ENCODE data around the gene TFDP1.

Gene TFDP1

DNA sequence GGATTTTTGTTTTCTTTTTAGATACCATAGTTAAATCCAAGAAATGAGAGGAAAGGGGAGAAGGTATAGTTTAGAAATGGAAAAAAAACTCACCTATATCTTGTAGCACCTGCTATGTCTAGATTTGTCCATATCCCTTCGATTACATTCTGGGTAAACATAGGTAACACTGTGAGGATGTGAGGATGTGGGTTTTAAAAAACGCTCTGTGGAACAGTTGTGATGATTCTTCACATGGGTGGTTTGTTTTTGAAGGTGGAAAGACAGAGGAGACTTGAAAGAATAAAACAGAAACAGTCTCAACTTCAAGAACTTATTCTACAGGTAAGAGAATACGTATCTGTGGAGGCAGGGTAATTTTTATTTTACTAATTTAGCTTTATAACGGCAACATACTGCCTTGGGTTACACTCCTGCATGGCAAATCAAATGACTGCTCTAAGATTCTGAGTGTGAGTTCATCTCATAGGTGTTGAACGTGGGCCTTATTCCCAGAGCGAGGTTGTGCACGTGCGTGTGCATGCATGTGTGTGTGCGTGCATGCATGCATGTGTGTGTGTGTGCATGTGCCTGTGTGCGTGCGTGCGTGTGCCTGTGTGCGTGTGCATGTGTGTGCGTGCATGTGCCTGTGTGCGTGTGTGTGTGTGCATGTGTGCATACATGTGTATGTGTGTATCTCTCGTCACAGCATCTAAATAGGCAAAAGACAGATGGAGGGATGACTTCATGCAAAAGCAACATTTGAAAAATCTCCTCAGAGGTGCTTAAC, 49.9 kb downstream of the TFDP1 start:
- no peak for DNase-seq (ENCODE audit: low read depth)

DNA sequence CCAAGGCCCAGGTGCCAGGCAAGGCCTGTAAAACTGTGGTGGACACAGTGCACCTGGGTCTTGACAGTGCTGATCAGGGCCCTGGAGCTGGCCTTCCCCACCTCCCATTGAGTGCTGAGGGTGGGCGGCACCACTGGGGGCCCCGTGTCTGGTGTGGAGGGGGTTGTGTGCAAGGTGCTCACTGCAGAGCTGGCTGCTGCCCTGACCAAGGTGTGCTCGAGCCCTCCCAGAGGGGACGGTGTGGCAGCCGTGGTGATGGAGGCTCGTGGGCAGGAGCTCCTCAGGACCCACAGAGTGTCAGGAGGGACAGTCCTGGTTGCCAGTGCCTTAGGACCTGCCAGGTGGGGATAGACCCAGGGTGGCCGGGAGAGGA, 50.5 kb downstream of the TFDP1 start:
- DNase-seq (ENCODE audit: low read depth) = no peak

DNA sequence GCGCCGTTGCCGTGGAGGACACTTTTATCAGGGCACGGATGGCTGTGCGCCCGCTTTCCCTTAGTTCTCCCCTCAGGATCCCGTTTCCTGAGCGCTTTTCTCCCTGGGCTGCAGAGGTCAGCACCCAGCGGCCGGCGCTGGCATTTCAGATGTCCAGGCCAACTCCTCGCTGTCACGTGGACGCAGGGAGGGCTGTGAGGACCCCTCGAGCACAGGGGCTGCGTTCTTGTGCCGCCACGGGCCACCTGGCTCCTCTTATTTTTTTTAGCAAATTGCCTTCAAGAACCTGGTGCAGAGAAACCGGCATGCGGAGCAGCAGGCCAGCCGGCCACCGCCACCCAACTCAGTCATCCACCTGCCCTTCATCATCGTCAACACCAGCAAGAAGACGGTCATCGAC, 51.2 kb downstream of the TFDP1 start:
- DNase-seq (ENCODE audit: low read depth) = no peak

DNA sequence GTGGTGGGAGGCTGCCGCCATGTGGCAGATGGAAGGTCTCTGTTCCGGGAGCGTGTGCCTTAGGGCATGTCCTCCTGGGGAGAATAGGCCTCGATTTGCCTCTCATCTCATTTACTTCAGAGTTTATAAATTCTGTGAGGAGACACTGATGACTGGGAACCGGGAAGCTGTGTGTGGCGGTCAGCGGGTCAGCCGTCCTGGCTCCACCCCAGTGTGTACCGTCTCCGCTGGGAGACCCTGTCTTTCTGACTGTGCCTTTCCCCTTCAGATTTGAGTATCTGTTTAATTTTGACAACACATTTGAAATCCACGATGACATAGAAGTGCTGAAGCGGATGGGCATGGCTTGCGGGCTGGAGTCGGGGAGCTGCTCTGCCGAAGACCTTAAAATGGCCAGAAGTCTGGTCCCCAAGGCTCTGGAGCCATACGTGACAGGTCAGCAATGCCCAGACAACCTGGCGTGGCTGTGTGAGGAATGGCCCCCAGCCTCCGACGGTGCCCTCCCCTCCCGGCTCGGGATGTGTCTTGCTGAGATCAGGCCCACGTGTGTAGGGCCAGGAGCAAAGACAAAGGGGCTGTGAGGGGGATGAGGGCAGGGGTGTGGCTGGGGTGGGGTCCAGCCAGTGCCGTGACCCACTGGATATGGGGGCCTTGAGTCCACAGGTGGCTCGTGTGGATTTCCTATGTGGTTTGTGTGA, 51.9 kb downstream of the TFDP1 start:
- no peak for DNase-seq (ENCODE audit: low read depth)

DNA sequence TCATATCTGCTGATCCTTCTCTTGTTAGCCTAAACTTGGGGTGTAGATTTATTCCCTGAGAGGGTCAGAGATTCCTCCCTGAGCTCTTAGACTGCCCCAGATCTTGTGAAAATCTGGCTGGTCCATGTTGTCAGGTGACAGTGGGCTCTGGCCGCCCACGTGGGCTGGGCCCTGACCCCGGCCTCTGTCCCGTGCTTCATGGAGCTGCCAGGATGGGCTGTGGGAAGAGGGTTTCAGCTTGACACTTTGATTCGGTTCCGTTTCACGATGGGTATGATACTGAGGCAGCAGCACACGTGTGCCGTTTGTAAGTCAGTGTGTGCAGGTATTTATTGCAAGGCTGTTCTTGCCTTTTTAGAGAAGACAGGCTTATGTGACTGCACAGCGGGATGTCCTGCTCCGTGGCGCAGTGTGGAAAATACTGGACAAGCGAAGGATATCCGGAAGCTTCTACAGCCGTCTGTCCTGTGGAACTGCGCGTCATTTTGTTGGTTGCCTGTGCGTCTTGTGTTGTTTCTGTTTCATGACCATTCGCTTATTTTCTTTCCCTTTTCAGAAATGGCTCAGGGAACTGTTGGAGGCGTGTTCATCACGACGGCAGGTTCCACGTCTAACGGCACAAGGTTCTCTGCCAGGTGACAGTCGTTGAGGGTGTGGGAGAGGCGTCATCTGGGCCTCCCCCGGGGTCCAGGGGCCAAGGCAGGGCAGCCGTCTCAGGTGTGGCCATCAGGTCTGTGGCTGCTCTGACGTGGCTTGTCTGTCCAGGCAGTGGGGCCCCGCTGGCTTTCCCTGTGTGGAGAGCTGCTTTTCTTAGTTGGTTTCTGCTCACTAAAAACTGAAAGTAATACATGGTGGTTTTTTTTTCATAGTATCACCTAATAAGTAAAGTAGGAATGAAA, 53.0 kb downstream of the TFDP1 start:
- DNase-seq (ENCODE audit: low read depth) = no peak

DNA sequence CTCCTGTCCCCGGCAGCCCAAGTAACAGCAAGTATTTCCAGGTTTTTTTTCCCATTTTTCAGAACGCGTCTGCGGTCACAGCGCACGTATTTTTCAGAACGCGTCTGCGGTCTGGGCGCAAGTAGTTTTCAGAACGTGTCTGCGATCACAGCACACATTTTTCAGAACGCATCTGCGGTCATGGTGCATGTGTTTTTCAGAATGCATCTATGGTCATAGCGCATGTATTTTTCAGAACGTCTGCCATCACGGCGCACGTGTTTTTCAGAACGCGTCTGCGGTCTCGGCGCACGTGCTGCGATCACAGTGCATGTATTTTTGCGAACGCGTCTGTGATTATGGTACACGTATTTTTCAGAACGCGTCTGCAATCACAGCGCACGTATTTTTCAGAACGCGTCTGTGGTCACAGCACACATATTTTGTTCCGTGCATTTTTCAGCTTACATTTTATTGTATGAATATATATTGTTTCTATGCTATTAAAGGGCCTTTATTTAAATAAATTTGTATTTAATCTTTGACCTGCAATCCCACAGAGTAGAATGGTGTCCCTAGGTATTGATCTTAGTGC, 53.7 kb downstream of the TFDP1 start:
- no peak for DNase-seq (ENCODE audit: low read depth)

DNA sequence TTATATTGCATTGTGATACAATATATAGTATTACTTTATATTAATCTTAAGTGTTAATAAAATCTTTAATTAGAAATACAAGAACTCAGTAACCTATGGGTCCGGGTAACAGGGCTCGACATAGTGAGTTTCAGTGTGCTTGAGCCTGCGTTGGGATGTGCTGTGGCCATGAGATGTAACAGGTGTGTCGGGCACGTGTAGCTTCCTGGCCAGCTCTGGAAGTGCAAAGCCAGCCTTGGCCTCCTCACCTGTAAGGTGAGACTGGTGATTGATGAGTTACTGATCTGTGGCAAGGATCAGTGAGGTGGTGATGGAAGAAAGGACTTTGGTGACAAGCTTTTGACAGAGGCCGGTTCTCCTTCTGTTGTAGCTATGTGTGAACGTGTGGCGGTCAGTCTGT, 54.3 kb downstream of the TFDP1 start:
- no peak for DNase-seq (ENCODE audit: low read depth)

DNA sequence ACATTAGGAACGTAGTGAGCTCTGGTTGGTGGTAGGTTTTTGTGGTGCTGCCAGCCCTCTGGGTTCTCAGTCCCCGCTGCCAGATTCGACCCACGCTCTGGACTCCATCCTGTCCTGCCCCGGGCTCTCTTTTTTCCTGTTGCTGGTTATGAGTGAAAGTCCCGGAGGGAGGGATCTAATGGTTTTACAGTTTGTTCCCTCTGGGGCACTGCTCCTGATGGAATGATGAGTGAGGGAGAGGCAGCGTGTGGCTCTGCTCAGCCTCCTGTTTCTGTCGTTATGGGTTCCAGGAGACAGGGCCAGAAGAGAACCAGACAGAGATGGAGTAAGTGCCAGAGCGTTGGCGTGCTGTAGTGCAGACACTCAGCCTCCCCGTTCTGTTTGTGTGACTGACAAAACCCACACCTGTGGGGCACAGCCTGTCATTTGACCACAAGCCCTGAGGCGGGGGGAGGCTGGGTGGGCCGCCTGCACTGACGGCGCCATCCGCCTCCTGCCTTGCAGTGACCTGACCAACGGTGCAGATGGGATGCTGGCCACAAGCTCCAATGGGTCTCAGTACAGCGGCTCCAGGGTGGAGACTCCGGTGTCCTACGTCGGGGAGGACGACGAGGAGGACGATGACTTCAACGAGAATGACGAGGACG, 55.2 kb downstream of the TFDP1 start:
- no peak for DNase-seq (ENCODE audit: low read depth)

DNA sequence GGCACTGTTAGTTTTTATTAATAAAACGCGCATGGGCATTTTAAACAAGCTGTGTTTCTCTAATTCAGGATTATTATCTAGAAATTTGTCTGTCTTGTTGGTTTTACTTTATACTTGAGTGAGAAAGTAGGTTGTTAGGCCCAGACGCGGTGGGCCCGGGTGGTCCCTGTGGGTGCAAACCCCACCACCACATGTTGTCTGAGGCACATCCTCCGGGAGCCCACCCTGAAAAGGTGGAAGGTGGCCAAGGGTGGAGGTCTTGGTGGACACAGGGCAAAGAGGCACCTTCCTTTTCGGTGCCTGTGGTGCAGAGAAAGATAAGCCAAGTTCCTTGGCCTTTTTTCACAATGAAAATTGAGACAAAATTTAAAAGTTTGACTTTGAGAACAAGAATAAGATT, 56.9 kb downstream of the TFDP1 start:
- DNase-seq (ENCODE audit: low read depth) = no peak

DNA sequence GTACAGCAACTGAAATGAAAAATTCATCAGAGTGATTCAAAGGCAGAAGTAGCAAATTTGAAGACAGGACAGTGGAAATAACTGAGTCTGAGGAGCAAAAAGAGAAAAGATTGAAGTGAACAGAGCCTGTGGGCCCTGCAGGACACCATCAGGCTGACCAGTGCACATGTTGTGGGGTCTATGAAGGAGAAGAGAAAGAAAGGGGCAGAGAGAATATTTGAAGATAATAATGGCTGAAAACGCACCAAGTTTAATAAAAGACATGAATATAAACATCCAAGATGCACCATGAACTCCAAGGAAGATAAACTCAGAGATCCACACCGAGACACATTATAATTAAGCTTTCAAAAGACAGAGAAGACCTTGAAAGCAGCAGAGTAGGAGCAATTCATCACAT, 58.0 kb downstream of the TFDP1 start:
- DNase-seq (ENCODE audit: low read depth) = no peak

DNA sequence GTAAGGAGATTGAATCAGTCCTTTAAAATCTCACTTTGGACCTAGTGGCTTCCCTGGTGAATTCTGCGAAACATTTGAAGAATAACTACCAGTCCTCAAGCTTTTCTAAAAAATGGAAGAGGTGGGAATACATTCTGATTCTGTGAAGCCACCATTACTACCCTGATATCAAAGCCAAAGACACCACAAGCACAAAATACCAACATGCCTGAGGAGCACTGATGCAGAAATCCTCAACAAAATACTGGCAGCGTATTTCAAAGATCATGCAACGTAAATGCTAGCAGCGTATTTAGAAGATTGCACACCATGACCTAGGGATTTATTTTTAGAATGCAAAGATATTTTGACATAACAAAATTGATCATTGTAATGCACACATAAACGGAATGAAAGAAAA, 59.0 kb downstream of the TFDP1 start:
- DNase-seq (ENCODE audit: low read depth) = peak; percentile 39

DNA sequence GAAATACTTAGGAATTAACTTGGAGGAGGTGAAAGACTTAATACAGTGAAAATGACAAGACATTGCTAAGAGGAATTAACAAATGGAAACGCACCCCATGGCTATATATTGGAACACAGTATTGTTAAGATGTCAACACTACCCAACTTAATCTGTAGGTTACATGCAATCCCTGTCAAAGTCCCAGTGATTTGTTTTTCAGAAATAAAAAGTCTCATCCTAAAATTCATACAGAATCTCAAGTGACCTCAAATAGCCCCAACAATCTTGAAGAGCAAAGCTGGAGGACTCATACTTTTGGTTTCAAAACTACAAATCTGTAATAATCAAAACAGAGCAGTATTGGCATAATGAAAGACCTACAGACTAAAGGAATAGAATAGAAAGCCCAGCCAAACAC, 60.2 kb downstream of the TFDP1 start:
- no peak for DNase-seq (ENCODE audit: low read depth)

DNA sequence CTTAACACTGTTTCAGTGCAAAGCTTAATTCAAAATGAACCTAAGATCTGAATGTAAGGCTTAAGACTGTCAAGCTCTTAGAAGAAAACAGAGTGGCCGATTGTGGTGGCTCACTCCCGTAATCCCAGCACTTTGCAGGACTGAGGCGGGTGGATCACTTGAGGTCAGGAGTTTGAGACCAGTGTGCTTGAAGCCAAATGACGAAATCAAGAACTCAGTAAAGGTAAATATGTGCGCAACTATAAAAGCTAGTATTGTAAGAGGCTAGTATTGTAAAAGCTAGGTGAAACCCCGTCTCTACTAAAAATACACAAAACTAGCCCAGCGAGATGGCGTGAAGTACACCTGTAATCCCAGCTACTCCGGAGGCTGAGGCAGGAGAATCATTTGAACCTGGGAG, 60.8 kb downstream of the TFDP1 start:
- DNase-seq (ENCODE audit: low read depth) = no peak

DNA sequence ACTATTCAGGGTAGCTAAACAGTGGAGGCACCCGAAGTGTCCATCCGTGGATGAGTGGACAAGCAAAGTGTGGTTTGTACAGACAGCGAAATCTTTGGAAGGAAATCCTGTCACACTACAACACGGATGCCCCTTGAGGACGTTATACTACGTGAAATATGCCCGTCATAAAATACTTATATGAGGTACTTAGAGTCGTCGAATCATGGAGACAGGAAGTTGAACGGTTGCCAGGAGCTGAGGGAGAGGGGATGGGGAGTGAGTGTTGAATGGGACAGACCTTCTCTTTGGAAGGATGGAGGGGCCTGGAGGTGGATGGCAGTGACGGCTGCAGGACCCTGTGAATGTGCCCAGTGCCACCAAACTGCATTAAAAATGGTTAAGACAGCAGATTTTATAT, 61.8 kb downstream of the TFDP1 start:
- no peak for DNase-seq (ENCODE audit: low read depth)

DNA sequence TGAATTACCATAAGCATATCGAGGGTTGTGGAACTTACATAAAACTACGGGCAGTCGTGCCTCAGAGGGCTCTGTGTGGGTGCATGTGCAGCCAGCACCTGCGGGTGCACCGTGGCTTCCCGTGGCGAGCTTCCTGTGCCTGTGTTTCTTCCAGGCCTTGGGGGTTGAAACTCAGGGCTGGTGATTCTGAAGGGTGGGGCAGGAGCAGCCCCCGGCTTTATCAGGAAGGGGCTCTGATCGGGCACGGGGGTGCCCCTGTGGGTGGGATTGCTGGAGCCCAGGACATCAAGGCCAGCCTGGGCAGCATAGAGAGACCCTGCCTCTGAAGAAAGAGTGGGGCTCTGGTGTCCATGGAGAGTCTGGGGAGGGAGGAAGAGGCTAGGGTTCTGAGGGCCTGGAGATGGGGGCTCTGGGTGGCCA, 62.4 kb downstream of the TFDP1 start:
- no peak for DNase-seq (ENCODE audit: low read depth)

DNA sequence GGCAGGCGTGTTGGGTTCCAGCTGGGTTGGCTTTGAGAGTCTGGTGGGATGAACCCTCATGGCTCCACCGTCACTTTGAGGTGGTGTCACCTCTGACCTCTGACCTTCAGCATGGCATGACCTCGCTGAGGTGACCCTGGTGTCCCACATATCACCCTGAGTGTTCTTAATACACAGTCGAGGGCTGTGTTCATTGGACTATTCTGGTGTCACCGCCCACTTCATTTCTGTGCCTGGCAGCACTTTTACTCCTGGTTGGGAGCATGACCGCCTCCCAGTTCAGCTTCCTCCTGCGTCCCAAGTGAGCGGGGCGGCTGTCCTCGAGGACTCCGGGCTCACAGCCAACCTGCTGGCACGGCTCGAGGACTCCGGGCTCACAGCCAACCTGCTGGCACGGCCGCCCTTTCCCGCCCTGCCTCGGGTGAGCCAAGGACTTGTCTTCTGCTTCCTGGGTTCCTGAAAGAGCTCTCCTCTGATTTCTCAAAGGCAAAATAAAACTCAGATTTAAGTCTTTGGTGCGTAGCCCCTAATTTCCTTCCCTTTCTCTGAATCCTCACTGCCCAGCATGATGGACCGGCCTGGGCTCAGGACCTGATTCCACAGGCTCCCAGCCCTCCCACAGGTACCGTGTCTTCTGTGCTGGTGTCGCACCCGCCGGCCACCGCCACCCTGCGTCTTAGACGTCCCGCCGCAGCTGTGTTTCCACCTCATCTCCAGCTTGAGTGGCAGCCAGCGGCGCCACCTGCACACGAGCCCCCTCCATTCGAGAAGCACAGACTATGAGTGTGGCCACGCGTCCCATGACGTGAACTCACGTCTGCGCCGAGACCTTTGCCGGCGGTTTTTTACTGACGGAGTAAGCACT, 63.0 kb downstream of the TFDP1 start:
- DNase-seq (ENCODE audit: low read depth) = peak; percentile 13

DNA sequence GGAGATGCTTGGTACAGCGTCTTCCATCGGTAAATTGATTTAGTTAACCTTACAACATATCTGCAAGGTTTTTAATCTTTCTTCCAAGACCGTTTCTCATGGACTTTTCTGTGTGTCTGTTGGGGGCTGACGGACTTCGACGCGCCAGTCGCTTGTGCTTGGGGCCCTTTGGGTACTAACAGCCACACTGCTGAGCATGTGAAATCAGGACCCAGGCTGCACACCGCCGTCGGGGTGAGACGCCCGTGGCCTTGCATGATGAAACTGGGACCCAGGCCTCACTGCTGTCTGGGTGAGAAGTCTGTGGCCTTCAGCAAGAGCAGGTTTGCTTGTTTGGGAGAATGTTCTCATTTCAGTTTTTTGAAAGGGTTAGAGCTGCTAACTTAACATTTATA, 63.7 kb downstream of the TFDP1 start:
- DNase-seq (ENCODE audit: low read depth) = no peak

DNA sequence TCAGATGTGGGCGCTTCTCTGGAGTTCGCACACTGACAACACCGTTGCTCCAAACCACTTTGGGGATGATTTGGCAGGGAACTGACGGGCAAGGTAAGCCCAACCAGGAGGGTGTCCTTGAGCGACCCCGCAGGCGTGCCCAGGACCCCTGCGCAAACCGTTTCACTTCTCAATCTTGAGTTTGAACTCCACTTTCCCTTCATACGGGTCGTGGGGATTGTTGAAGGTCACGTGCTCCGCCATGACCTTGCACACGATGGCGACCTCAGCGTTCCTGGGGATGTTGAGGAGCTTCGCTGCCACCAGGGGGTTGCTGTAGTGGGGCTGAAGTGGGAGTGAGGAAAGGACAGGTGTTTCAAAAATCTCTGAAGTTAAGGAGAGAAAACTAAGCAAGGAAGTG, 64.7 kb downstream of the TFDP1 start:
- no peak for DNase-seq (ENCODE audit: low read depth)

DNA sequence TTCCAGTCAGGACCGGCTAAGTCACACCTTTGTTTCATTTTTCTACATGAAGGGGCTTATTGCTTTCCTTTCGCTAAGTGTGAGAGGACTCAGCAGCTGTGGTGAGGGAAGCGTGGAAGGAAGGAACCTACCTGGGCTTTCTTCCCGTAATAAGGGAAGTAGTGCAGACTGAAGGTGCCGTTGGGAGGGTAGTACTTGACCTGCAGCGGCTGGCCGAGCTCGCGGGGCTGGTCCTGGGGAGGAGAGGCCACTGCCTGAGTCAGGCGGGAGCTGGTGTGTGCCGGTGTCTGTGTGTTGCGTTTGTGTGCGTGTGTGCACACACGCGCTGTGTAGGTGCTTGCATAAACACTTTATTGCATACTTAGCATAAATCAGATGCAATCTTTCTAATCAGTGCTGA, 65.7 kb downstream of the TFDP1 start:
- no peak for DNase-seq (ENCODE audit: low read depth)

DNA sequence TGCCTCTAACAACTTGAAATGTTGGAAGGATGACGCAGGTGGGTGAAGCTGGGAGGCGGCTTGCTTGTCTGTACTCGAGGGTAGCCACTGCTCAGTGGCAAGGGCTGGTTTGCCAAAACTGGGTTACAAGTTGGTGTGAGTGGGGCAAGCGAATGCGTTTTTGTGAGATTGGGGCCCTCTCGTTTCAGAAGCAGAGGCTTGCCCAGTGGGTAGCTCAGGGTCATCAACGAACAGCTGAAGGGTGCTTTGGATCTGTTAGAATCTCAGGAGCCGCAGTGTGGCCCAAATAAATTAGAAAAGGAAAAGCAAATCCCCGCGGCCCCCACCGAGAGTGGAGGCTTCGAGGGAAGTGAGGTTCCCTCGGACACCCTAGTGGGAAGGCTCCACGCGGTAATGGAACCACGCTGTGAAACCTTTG, 66.2 kb downstream of the TFDP1 start:
- DNase-seq (ENCODE audit: low read depth) = no peak
